AG04449 (cell line): ENCODE measurements around the gene C20orf144.
A peak's percentile ranks its signal among the peaks of the same experiment; 100 is the strongest.

Experiments
- CTCF ChIA-PET: fragments of 350-600 bp; formaldehyde crosslinking; extraction: SDS; loops from one replicate; lab custom pipeline; 2021; ENCODE audit warnings: antibody characterized with exemption; lab: Yijun Ruan, JAX
- POLR2A ChIA-PET: fragments of 400-600, 350-600 bp; formaldehyde crosslinking; extraction: SDS; loops from one replicate; lab custom pipeline; 2020; ENCODE audit warnings: antibody characterized with exemption, inconsistent platforms; lab: Yijun Ruan, JAX
- DNase-seq: peaks from one replicate; pipeline ENCODE4 v3.0.0-alpha.2; 2010; ENCODE audit warnings: low read depth, low spot score
- H3K4me3 ChIP-seq: 2 replicates; pipeline ENCODE4 v1.5.1; 2011; ENCODE audit warnings: low read depth, mild to moderate bottlenecking, control low read depth, low read length
- CTCF ChIP-seq: IDR thresholded peaks from one replicate; pipeline ENCODE4 v1.5.1; 2011; ENCODE audit warnings: mild to moderate bottlenecking, moderate library complexity, low read length, control low read depth, inconsistent platforms; ENCODE audit not compliant: insufficient read depth; ENCODE audit errors: missing control alignments

C20orf144 gene

GRCh38 chr20:33676652-33677645 lies 14.8 kb downstream of the C20orf144 start:
- H3K4me3 ChIP-seq, result no peak overlapping the region
- TF ChIP-seq CTCF, result no peak
- DNase-seq, result no peak
- CTCF ChIA-PET, result interaction anchor here (0.7 to 5.3 kb wide), 2 partner anchors 9 to 10 kb away, joined by 3 to 40 read pairs; partner anchors contain the start of genes ACTL10 and E2F1
- POLR2A ChIA-PET, result no interaction called here

GRCh38 chr20:33677991-33678702 lies 16.0 kb downstream of the C20orf144 start:
- DNase-seq, result no peak
- H3K4me3 ChIP-seq, result no peak overlapping the region
- POLR2A ChIA-PET, result no interaction called here
- no peak for TF ChIP-seq CTCF
- CTCF ChIA-PET, result interaction anchor here (5.3 kb wide), 1 partner anchor 10 kb away, joined by 40 read pairs; the partner anchor contains the start of gene ACTL10

GRCh38 chr20:33679758-33680485 lies 17.8 kb downstream of the C20orf144 start:
- DNase-seq, result no peak
- ChIA-PET POLR2A (no interaction called here), CTCF (interaction anchor here (0.8 to 5.3 kb wide), 3 partner anchors 12 to 52 kb away, joined by 3 to 40 read pairs (median 3); partner anchors contain the start of gene ACTL10)
- TF ChIP-seq CTCF, result no peak
- H3K4me3 ChIP-seq, result no peak overlapping the region

- no peak for TF ChIP-seq CTCF
- H3K4me3 ChIP-seq, result no peak overlapping the region
- peak; percentile 34 for DNase-seq
- CTCF ChIA-PET, result interaction anchor here (5.3 kb wide), 1 partner anchor 12 kb away, joined by 40 read pairs; the partner anchor contains the start of gene ACTL10
- POLR2A ChIA-PET, result interaction anchor here (0.6 to 0.9 kb wide), 2 partner anchors 8 to 16 kb away, joined by 3 read pairs; no protein-coding TSS in a partner anchor
Measured at GRCh38 chr20:33680686-33681085, 18.6 kb downstream of the C20orf144 start.

- DNase-seq, result no peak
- ChIA-PET CTCF (interaction anchor here (5.3 kb wide), 1 partner anchor 13 kb away, joined by 40 read pairs; the partner anchor contains the start of gene ACTL10), POLR2A (interaction anchor here (0.6 to 0.9 kb wide), 2 partner anchors 9 to 17 kb away, joined by 3 read pairs; no protein-coding TSS in a partner anchor)
- no peak overlapping the region for H3K4me3 ChIP-seq
- no peak for TF ChIP-seq CTCF
Measured at GRCh38 chr20:33681288-33681687, 19.2 kb downstream of the C20orf144 start.
